Endothelial cell (in vitro differentiated cells): Measurements from ENCODE around the gene DAP. TPM values are rescaled to one million over a fixed set of nuclear protein-coding genes. Genes with fewer than 3 reads are reported as not detected.
"Not testable (repeated sequence)": the region's sequence is repeated elsewhere in the genome, so short reads cannot be mapped to it uniquely, and the experiment has no call there.

Source experiments
- DNase-seq: peaks from one replicate; pipeline ENCODE4 v3.0.0; 2021; ENCODE audit warnings: low spot score
- H3K27ac Mint-ChIP-seq: one replicate; pipeline ENCODE4 v1.8.0; 2021; ENCODE audit warnings: mixed read lengths, inconsistent platforms; ENCODE audit not compliant: unreplicated experiment
- H3K27me3 Mint-ChIP-seq: one replicate; pipeline ENCODE4 v1.8.0; 2021; ENCODE audit warnings: mild to moderate bottlenecking, moderate library complexity, mixed read lengths, inconsistent platforms; ENCODE audit not compliant: unreplicated experiment
- H3K36me3 Mint-ChIP-seq: one replicate; pipeline ENCODE4 v1.8.0; 2021; ENCODE audit warnings: mild to moderate bottlenecking, low read depth, mixed read lengths, inconsistent platforms; ENCODE audit not compliant: unreplicated experiment
- H3K4me1 Mint-ChIP-seq: one replicate; pipeline ENCODE4 v1.8.0; 2021; ENCODE audit warnings: mild to moderate bottlenecking, mixed read lengths, inconsistent platforms; ENCODE audit not compliant: unreplicated experiment
- H3K4me3 Mint-ChIP-seq: one replicate; pipeline ENCODE4 v1.8.0; 2021; ENCODE audit warnings: mild to moderate bottlenecking, mixed read lengths, inconsistent platforms; ENCODE audit not compliant: unreplicated experiment
- H3K9me3 Mint-ChIP-seq: one replicate; pipeline ENCODE4 v1.8.0; 2021; ENCODE audit warnings: mixed read lengths, inconsistent platforms; ENCODE audit not compliant: unreplicated experiment
- CTCF ChIP-seq: fragments of 200-600 bp; sonication (generic); IDR thresholded peaks from one replicate; pipeline ENCODE4 v1.5.0; 2021; ENCODE audit warnings: antibody characterized with exemption; ENCODE audit not compliant: unreplicated experiment
- total RNA-seq: library from RNA; stranded (reverse); fragmentation: NEBNext Ultra II Directional; extraction: Animal tissue kit (Norgen Biotek cat#: 25700); gene quantifications from one replicate; pipeline ENCODE4 v1.2.1, GENCODE V29; 2021; ENCODE audit not compliant: unreplicated experiment

Gene DAP
- total RNA-seq, 1 donor from 2014 or later: 231 TPM

- H3K4me3 Mint-ChIP-seq: no peak overlapping the region
- no peak for TF ChIP-seq CTCF
- no peak for DNase-seq
- H3K4me1 Mint-ChIP-seq: peaks cover 11% of the 10 kb centered on the region
- no peak overlapping the region for H3K27ac Mint-ChIP-seq
- H3K9me3 Mint-ChIP-seq: no peaks in the 10 kb centered on the region
- peaks cover 3% of the 10 kb centered on the region for H3K27me3 Mint-ChIP-seq
- H3K36me3 Mint-ChIP-seq: no peaks in the 10 kb centered on the region
Observed at GRCh38 chr5:10632110-10632761, 128.8 kb downstream of the DAP start.

DNA sequence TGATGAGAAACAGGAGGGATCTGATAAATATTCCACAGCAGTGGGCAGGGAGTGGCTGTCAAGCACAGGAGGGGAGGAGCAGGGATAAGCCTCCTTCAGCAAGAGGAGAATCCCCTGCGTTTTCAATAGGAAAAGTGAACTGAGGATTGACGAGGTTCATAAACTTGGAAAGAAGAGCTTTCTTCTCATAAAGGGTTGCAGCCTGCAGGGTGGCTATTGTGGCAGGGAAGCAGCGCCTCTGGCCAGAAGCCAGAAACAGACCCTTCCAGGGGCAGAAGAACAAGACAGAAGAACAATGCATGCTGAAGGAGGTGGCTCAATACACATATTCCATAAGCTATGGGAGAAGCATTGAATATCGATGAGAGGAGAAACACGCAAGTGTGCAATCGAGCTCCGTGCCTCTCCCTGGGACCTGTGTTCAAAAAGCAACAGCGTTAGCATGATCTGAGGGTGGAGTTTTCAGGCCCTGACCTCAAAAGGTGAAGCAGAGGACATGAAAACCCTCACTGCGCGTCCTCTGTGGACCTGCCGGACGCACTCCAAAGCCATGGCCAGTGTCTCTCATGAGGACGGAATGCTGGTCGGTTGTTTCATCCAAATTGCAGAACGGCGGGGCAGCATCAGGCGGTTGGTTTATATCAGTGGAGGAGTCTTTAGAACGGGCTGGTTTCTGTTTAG, 129.6 kb downstream of the DAP start:
- Mint-ChIP-seq H3K36me3 (no peaks in the 10 kb centered on the region), H3K4me3 (no peak overlapping the region), H3K27me3 (peaks cover 3% of the 10 kb centered on the region), H3K9me3 (no peaks in the 10 kb centered on the region), H3K4me1 (peaks cover 8% of the 10 kb centered on the region), H3K27ac (peak overlapping the region; percentile 33)
- no peak for DNase-seq
- TF ChIP-seq CTCF: no peak

GRCh38 chr5:10630744-10631143, 130.3 kb downstream of the DAP start:
- not testable (repeated sequence) for H3K4me3 Mint-ChIP-seq, DNase-seq, H3K36me3 Mint-ChIP-seq, H3K27me3 Mint-ChIP-seq, H3K9me3 Mint-ChIP-seq, H3K4me1 Mint-ChIP-seq
- peak overlapping the region; percentile 33 for H3K27ac Mint-ChIP-seq

GRCh38 chr5:10630126-10630525, 130.9 kb downstream of the DAP start:
- no peaks in the 10 kb centered on the region for H3K9me3 Mint-ChIP-seq
- H3K36me3 Mint-ChIP-seq: no peaks in the 10 kb centered on the region
- H3K4me1 Mint-ChIP-seq: peaks cover 8% of the 10 kb centered on the region
- H3K4me3 Mint-ChIP-seq: no peak overlapping the region
- peaks cover 3% of the 10 kb centered on the region for H3K27me3 Mint-ChIP-seq
- no peak for DNase-seq
- TF ChIP-seq CTCF: no peak
- H3K27ac Mint-ChIP-seq: no peak overlapping the region

DNA sequence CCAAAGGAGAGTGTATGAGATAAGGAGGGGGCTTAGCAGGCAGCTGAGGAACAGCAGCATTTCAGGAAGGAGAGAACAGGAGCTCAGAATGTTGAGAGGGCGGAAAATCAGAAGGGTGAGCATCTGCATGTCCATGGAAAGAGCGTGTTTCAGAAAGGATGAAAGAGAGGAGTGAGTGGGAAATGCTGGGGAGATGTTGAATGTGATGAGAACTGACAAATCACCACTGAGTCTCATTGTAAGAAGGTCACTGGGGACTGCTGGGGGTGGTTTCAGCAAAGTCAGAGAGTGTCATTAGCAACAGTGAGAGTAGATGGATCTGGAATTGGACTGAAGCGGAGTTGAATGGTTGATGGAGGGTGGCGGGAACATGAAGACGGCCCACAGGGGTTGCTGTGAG, 131.4 kb downstream of the DAP start:
- H3K36me3 Mint-ChIP-seq: no peaks in the 10 kb centered on the region
- H3K27me3 Mint-ChIP-seq: peaks cover 3% of the 10 kb centered on the region

More for the DNA sequence above, 131.4 kb downstream of the DAP start:
- Mint-ChIP-seq H3K9me3 (no peaks in the 10 kb centered on the region), H3K4me1 (peaks cover 8% of the 10 kb centered on the region), H3K4me3 (no peak overlapping the region), H3K27ac (no peak overlapping the region)
- DNase-seq: no peak
- no peak for TF ChIP-seq CTCF

Other genes with a start within 250 kb of the DAP start
- gene ANKRD33B, start 197.2 kb downstream of the DAP start, total RNA-seq: 7.0 TPM